ENCODE results near the gene ACADSB.

GRCh38 chr10:123086281-123086680 is 77.5 kb downstream of the ACADSB start:
- TF ChIP-seq CTCF (IDR thresholded peaks at IDR 0.05; ENCODE audit: low read length), result no peak
- TF ChIP-seq EZH2phosphoT487 (IDR thresholded peaks at IDR 0.05; ENCODE audit: low read length), result no peak
- no peak for TF ChIP-seq EZH2 (optimal IDR thresholded peaks at IDR 0.05; ENCODE audit: low read depth, low read length)
